DOHH2 (cell line): ENCODE data around the gene RILPL1.

Experiments
- H3F3A ChIP-seq: fragments of 200-600 bp; sonication (generic), shearing (Covaris generic); 2 replicates; pipeline ENCODE4 v1.6.0; 2016; ENCODE audit warnings: antibody characterized with exemption, mild to moderate bottlenecking; ENCODE audit not compliant: control insufficient read depth, insufficient read depth
- H3K27ac ChIP-seq: fragments of 200-600 bp; sonication (generic); 2 replicates; pipeline ENCODE4 v1.5.1; 2014; ENCODE audit warnings: low read depth, mild to moderate bottlenecking, low read length, moderate library complexity
- H3K27me3 ChIP-seq: fragments of 200-600 bp; sonication (generic); 2 replicates; pipeline ENCODE4 v1.6.1; 2014; ENCODE audit warnings: mild to moderate bottlenecking, low read length, mixed read lengths; ENCODE audit not compliant: control insufficient read depth
- H3K36me3 ChIP-seq: fragments of 200-600 bp; sonication (generic); 2 replicates; pipeline ENCODE4 v1.6.1; 2014; ENCODE audit warnings: mild to moderate bottlenecking, low read length, moderate library complexity, mixed read lengths; ENCODE audit not compliant: control insufficient read depth
- H3K4me1 ChIP-seq: fragments of 200-600 bp; sonication (generic); 2 replicates; pipeline ENCODE4 v1.6.1; 2014; ENCODE audit warnings: mild to moderate bottlenecking, low read length, mixed read lengths; ENCODE audit not compliant: control insufficient read depth
- H3K4me2 ChIP-seq: fragments of 200-600 bp; sonication (generic); 2 replicates; pipeline ENCODE4 v1.6.0; 2014; ENCODE audit warnings: mild to moderate bottlenecking, low read length, moderate library complexity
- H3K4me3 ChIP-seq: fragments of 200-600 bp; sonication (generic); 2 replicates; pipeline ENCODE4 v1.5.1; 2014; ENCODE audit warnings: mild to moderate bottlenecking, low read length, mixed read lengths
- H3K79me2 ChIP-seq: fragments of 200-600 bp; sonication (generic); 2 replicates; pipeline ENCODE4 v1.6.1; 2014; ENCODE audit warnings: mild to moderate bottlenecking, low read length, mixed read lengths; ENCODE audit not compliant: control insufficient read depth
- H3K9me2 ChIP-seq: fragments of 200-600 bp; sonication (generic); replicated peaks from 2 replicates; pipeline ENCODE4 v1.6.1; 2014; ENCODE audit warnings: mild to moderate bottlenecking, low read length, mixed read lengths; ENCODE audit not compliant: control insufficient read depth
- H3K9me3 ChIP-seq: fragments of 200-600 bp; sonication (generic); 2 replicates; pipeline ENCODE4 v1.6.1; 2014; ENCODE audit warnings: antibody characterized with exemption, low read length, mixed read lengths; ENCODE audit not compliant: control insufficient read depth, insufficient read depth
- H4K20me1 ChIP-seq: fragments of 200-600 bp; sonication (generic); 2 replicates; pipeline ENCODE4 v1.6.0; 2014; ENCODE audit warnings: low read depth, mild to moderate bottlenecking, antibody characterized with exemption, low read length, moderate library complexity; ENCODE audit not compliant: control insufficient read depth, insufficient read depth
- CTCF ChIP-seq: fragments of 200-600 bp; sonication (generic); IDR thresholded peaks from one replicate; pipeline ENCODE4 v1.5.1; 2014; ENCODE audit warnings: antibody characterized with exemption, mild to moderate bottlenecking, low read depth, low read length; ENCODE audit not compliant: poor library complexity, severe bottlenecking
- EZH2phosphoT487 ChIP-seq: fragments of 200-600 bp; sonication (generic); IDR thresholded peaks from 2 replicates; pipeline ENCODE4 v1.6.1; 2017; ENCODE audit warnings: borderline replicate concordance, mild to moderate bottlenecking, antibody characterized with exemption, low read length, moderate library complexity, mixed read lengths

Gene RILPL1

GRCh38 chr12:123523518-123523917 is 10.0 kb downstream of the RILPL1 start:
- H3K27ac ChIP-seq = no peak overlapping the region
- H4K20me1 ChIP-seq = no peaks in the 10 kb centered on the region
- H3K27me3 ChIP-seq = peaks cover 4% of the 10 kb centered on the region; the same call in 1 of the 2 replicates
- H3K4me1 ChIP-seq = no peaks in the 10 kb centered on the region
- no peaks in the 10 kb centered on the region for H3K9me2 ChIP-seq
- H3K4me3 ChIP-seq = no peak overlapping the region
- no peaks in the 10 kb centered on the region for H3F3A ChIP-seq
- H3K4me2 ChIP-seq = no peak overlapping the region
- H3K79me2 ChIP-seq = no peaks in the 10 kb centered on the region
- no peak for TF ChIP-seq EZH2phosphoT487
- no peak for TF ChIP-seq CTCF
- H3K36me3 ChIP-seq = no peaks in the 10 kb centered on the region
- no peaks in the 10 kb centered on the region for H3K9me3 ChIP-seq

GRCh38 chr12:123522164-123522563 is 11.4 kb downstream of the RILPL1 start:
- no peak overlapping the region for H3K4me2 ChIP-seq
- peaks cover 4% of the 10 kb centered on the region; the same call in 1 of the 2 replicates for H3K27me3 ChIP-seq
- H3K4me3 ChIP-seq = no peak overlapping the region
- H3K9me2 ChIP-seq = no peaks in the 10 kb centered on the region
- no peak overlapping the region for H3K27ac ChIP-seq
- H3F3A ChIP-seq = no peaks in the 10 kb centered on the region
- no peaks in the 10 kb centered on the region for H3K36me3 ChIP-seq
- H3K9me3 ChIP-seq = no peaks in the 10 kb centered on the region
- TF ChIP-seq CTCF (no peak), EZH2phosphoT487 (no peak)
- no peaks in the 10 kb centered on the region for H4K20me1 ChIP-seq
- H3K79me2 ChIP-seq = no peaks in the 10 kb centered on the region
- H3K4me1 ChIP-seq = no peaks in the 10 kb centered on the region

- Histone ChIP-seq H3K9me3 (no peaks in the 10 kb centered on the region), H3K79me2 (no peaks in the 10 kb centered on the region), H3K27ac (no peak overlapping the region), H3K4me3 (no peak overlapping the region), H3K27me3 (no peaks in the 10 kb centered on the region), H3K4me2 (no peak overlapping the region), H3F3A (no peaks in the 10 kb centered on the region), H3K9me2 (no peaks in the 10 kb centered on the region), H3K36me3 (no peaks in the 10 kb centered on the region), H3K4me1 (no peaks in the 10 kb centered on the region), H4K20me1 (no peaks in the 10 kb centered on the region)
- TF ChIP-seq CTCF = no peak
- TF ChIP-seq EZH2phosphoT487 = no peak
Measured at GRCh38 chr12:123520567-123521474, 12.7 kb downstream of the RILPL1 start.
